HEK293T (cell line): ENCODE data around the gene MLH1.

Experiments
- FOXK2 ChIP-seq: fragments of 450-650 bp; IDR thresholded peaks from 2 replicates; pipeline ENCODE4 v1.6.1; 2016; ENCODE audit warnings: mild to moderate bottlenecking
- TF ChIP-seq, protein P1 (sequence below): fragments of 450-650 bp; IDR thresholded peaks from 2 replicates; pipeline ENCODE4 v1.6.1; 2016

DNA sequence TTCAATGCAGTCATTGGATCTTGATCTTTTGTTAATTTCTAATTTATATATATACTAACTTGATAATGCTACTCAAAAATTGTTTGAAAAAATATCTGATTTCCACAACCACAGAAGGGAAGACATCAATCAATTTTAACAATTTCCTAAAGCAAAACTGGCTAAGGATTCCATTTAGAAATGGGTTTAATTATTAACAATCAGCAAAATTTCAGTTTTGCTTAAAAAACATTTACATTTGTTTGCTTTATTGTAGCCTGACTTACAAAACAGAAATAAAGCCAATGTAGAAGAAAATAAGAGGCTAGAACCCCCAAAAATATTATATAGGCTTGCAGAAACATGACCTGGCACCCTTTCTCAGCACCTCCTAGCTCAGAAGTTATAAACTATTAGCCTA, 106.2 kb downstream of the MLH1 start:
- TF ChIP-seq, protein P1, sequence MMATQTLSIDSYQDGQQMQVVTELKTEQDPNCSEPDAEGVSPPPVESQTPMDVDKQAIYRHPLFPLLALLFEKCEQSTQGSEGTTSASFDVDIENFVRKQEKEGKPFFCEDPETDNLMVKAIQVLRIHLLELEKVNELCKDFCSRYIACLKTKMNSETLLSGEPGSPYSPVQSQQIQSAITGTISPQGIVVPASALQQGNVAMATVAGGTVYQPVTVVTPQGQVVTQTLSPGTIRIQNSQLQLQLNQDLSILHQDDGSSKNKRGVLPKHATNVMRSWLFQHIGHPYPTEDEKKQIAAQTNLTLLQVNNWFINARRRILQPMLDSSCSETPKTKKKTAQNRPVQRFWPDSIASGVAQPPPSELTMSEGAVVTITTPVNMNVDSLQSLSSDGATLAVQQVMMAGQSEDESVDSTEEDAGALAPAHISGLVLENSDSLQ, result no peak
- no peak for TF ChIP-seq FOXK2
